Neural cell (in vitro differentiated cells): ENCODE results near the gene PACS1. TPM values are rescaled to one million over a fixed set of nuclear protein-coding genes. Genes with fewer than 3 reads are reported as not detected.

ENCODE experiments used
- H2AFZ ChIP-seq: fragments of 200-600, 300-800 bp; sonication (generic), shearing (Covaris generic); 2 replicates; pipeline ENCODE4 v1.6.0; 2014; ENCODE audit warnings: low read depth, mild to moderate bottlenecking, antibody characterized with exemption, low read length, moderate library complexity
- H3F3A ChIP-seq: fragments of 200-600 bp; shearing (Covaris generic); 2 replicates; pipeline ENCODE4 v1.6.1; 2016; ENCODE audit warnings: mild to moderate bottlenecking, moderate library complexity, mixed read lengths, antibody characterized with exemption, low read length; ENCODE audit not compliant: insufficient read depth, poor library complexity, severe bottlenecking
- H3K27ac ChIP-seq: fragments of 200-600, 300-800 bp; sonication (generic), shearing (Covaris generic); 2 replicates; pipeline ENCODE4 v1.5.1; 2014; ENCODE audit warnings: mild to moderate bottlenecking, low read length, moderate library complexity
- H3K27me3 ChIP-seq: fragments of 300-800, 200-600 bp; sonication (generic), shearing (Covaris generic); 2 replicates; pipeline ENCODE4 v1.6.0; 2014; ENCODE audit warnings: mild to moderate bottlenecking, low read depth, low read length, moderate library complexity; ENCODE audit not compliant: insufficient read depth
- H3K36me3 ChIP-seq: fragments of 300-800, 200-600 bp; sonication (generic), shearing (Covaris generic); 2 replicates; pipeline ENCODE4 v1.5.1; 2014; ENCODE audit warnings: mild to moderate bottlenecking, antibody characterized with exemption, low read length, moderate library complexity; ENCODE audit not compliant: insufficient read depth
- H3K4me2 ChIP-seq: fragments of 300-800, 200-600 bp; sonication (generic), shearing (Covaris generic); 2 replicates; pipeline ENCODE4 v1.6.0; 2014; ENCODE audit warnings: mild to moderate bottlenecking, low read length
- H3K4me3 ChIP-seq: fragments of 300-800, 200-600 bp; sonication (generic), shearing (Covaris generic); 2 replicates; pipeline ENCODE4 v1.5.1; 2014; ENCODE audit warnings: mild to moderate bottlenecking, low read length, moderate library complexity
- H3K79me2 ChIP-seq: fragments of 200-600 bp; shearing (Covaris generic); replicated peaks from 2 replicates; pipeline ENCODE4 v1.6.0; 2014; ENCODE audit warnings: mild to moderate bottlenecking, low read length, moderate library complexity; ENCODE audit not compliant: insufficient read depth
- H3K9ac ChIP-seq: fragments of 300-800, 200-600 bp; sonication (generic), shearing (Covaris generic); 2 replicates; pipeline ENCODE4 v1.6.1; 2016; ENCODE audit warnings: mild to moderate bottlenecking, low read length, mixed read lengths
- H3K9me2 ChIP-seq: fragments of 200-600 bp; shearing (Covaris generic); 2 replicates; pipeline ENCODE4 v1.6.1; 2016; ENCODE audit warnings: mild to moderate bottlenecking, low read length, mixed read lengths; ENCODE audit not compliant: insufficient read depth
- H3K9me3 ChIP-seq: fragments of 200-600, 300-800 bp; sonication (generic), shearing (Covaris generic); 2 replicates; pipeline ENCODE4 v1.6.1; 2016; ENCODE audit warnings: mild to moderate bottlenecking, mixed run types, low read length, moderate library complexity, mixed read lengths
- H4K20me1 ChIP-seq: fragments of 200-600 bp; shearing (Covaris generic); 2 replicates; pipeline ENCODE4 v1.6.1; 2016; ENCODE audit warnings: mild to moderate bottlenecking, mixed run types; ENCODE audit not compliant: insufficient read depth
- EP300 ChIP-seq: fragments of 450-650 bp; conservative IDR thresholded peaks from 2 replicates; pipeline ENCODE4 v1.6.1; 2014; ENCODE audit warnings: antibody characterized with exemption, mild to moderate bottlenecking, moderate library complexity; ENCODE audit not compliant: poor library complexity, severe bottlenecking
- EZH2 ChIP-seq: fragments of 200-600, 300-800 bp; shearing (Covaris generic), sonication (generic); IDR thresholded peaks from 2 replicates; pipeline ENCODE4 v1.6.1; 2014; ENCODE audit warnings: antibody characterized with exemption, low read length, borderline replicate concordance, mild to moderate bottlenecking; ENCODE audit not compliant: insufficient read depth, poor library complexity, severe bottlenecking
- MXI1 ChIP-seq: fragments of 450-650 bp; conservative IDR thresholded peaks from 2 replicates; pipeline ENCODE4 v1.6.1; 2014; ENCODE audit warnings: antibody characterized with exemption, mild to moderate bottlenecking; ENCODE audit not compliant: poor library complexity, severe bottlenecking
- POLR2AphosphoS5 ChIP-seq: IDR thresholded peaks from 2 replicates; pipeline ENCODE4 v1.6.1; 2012
- SMC3 ChIP-seq: fragments of 450-650 bp; conservative IDR thresholded peaks from 2 replicates; pipeline ENCODE4 v1.6.1; 2014; ENCODE audit warnings: antibody characterized with exemption, mild to moderate bottlenecking, moderate library complexity; ENCODE audit not compliant: poor library complexity
- TAF1 ChIP-seq: IDR thresholded peaks from 2 replicates; pipeline ENCODE4 v1.6.1; 2012; ENCODE audit warnings: low read depth
- polyA plus RNA-seq: library from polyadenylated mRNA; depleted of rRNA; stranded (reverse); fragments of >200 nt; gene quantifications from 2 replicates; pipeline ENCODE4 v1.2.3, GENCODE V29; 2014

The PACS1 gene
- polyA plus RNA-seq, 1 donor from 2014 or later, result 14.4 TPM

GRCh38 chr11:66240781-66241136 lies 170.7 kb downstream of the PACS1 start:
- Histone ChIP-seq H3K79me2 (no peaks in the 10 kb centered on the region), H3K4me2 (no peak overlapping the region), H3K27ac (no peak overlapping the region), H3K4me3 (no peak overlapping the region), H4K20me1 (no peaks in the 10 kb centered on the region), H3K27me3 (no peaks in the 10 kb centered on the region), H2AFZ (no peak overlapping the region), H3F3A (no peaks in the 10 kb centered on the region), H3K9me2 (no peaks in the 10 kb centered on the region), H3K36me3 (no peaks in the 10 kb centered on the region), H3K9me3 (no peaks in the 10 kb centered on the region), H3K9ac (no peak overlapping the region)
- TF ChIP-seq EZH2, result no peak

- Histone ChIP-seq H3K9me2 (no peaks in the 10 kb centered on the region), H3K4me3 (no peak overlapping the region), H4K20me1 (no peaks in the 10 kb centered on the region), H3K9me3 (no peaks in the 10 kb centered on the region), H3F3A (no peaks in the 10 kb centered on the region), H3K27ac (no peak overlapping the region), H3K9ac (no peak overlapping the region), H3K79me2 (no peaks in the 10 kb centered on the region), H3K36me3 (no peaks in the 10 kb centered on the region), H2AFZ (no peak overlapping the region), H3K27me3 (no peaks in the 10 kb centered on the region), H3K4me2 (no peak overlapping the region)
- TF ChIP-seq EZH2, result no peak
Observed at GRCh38 chr11:66242095-66242765, 172.2 kb downstream of the PACS1 start.

GRCh38 chr11:66243782-66244535 lies 173.9 kb downstream of the PACS1 start:
- Histone ChIP-seq H4K20me1 (no peaks in the 10 kb centered on the region), H3K27me3 (no peaks in the 10 kb centered on the region), H3K9ac (no peak overlapping the region), H3K9me3 (no peaks in the 10 kb centered on the region), H3K79me2 (no peaks in the 10 kb centered on the region), H3K9me2 (no peaks in the 10 kb centered on the region), H3K4me3 (no peak overlapping the region), H2AFZ (no peak overlapping the region), H3F3A (no peaks in the 10 kb centered on the region), H3K36me3 (no peaks in the 10 kb centered on the region), H3K4me2 (no peak overlapping the region), H3K27ac (no peak overlapping the region)
- TF ChIP-seq EP300, result no peak
- no peak for TF ChIP-seq MXI1
- no peak for TF ChIP-seq TAF1
- no peak for TF ChIP-seq POLR2AphosphoS5

DNA sequence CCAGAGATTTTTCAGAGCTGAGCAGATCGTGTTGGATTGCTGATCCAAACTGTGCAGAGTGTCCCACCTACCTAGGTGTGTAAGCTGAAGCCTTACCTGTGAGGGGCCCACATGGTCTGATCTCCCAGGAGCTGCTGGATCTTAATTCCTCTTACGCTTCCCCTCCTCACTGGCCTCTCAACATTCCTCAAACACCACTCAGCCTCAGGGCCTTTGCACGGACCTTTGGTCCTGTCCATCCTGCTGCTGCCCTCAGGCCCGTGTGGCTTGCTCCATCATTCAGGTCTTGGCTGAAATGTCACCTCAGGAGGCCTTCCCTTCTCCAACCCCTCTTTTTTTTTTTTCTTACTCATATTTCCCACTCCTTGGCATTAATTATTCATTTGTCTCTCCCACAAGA lies 177.2 kb downstream of the PACS1 start:
- no peak for TF ChIP-seq POLR2AphosphoS5
- no peak for TF ChIP-seq MXI1
- TF ChIP-seq SMC3, result no peak
- Histone ChIP-seq H3K27ac (no peak overlapping the region), H3K79me2 (no peaks in the 10 kb centered on the region), H3K27me3 (no peaks in the 10 kb centered on the region), H3F3A (no peaks in the 10 kb centered on the region), H3K9ac (no peak overlapping the region), H2AFZ (no peak overlapping the region), H3K4me3 (no peak overlapping the region), H3K9me2 (no peaks in the 10 kb centered on the region), H3K4me2 (no peak overlapping the region), H4K20me1 (no peaks in the 10 kb centered on the region), H3K9me3 (no peaks in the 10 kb centered on the region), H3K36me3 (no peaks in the 10 kb centered on the region)
